ENCODE measurements around the gene TUBB.

The TUBB gene

DNA sequence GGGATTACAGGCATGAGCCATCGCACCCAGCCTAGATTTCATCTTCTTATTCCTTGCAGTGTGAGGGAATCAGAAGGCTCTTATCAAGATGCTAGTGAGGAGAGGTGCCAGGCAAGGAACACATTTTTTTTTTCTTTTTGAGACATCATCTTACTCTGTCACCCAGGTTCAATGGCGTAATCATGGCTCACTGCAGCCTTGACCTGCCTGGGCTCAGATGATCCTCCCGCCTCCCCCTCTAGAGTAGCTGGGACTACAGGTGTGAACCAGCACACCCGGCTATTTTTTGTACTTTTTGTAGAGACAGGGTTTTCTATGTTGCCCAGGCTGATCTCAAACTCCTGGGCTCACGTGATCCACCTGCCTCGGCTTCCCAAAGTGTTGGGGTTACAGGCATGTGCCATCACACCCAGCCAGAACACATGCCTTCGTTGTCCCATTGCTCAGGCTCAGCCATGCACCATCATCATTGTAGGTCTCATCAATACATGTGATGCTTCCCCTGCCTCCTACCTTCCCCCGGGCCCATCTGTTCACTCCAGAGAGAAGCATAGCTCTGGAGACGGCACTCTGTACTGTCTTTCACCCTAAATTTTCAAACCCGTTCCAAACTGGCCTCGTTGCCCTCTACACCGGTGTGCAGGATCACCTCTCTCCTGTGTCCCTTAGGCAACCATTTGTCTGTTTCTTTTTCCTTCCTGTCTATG, 12.2 kb downstream of the TUBB start:
- no peak for DNase-seq (ENCODE audit: extremely low read depth in 1 of 2, low read depth in 1 of 2)

DNA sequence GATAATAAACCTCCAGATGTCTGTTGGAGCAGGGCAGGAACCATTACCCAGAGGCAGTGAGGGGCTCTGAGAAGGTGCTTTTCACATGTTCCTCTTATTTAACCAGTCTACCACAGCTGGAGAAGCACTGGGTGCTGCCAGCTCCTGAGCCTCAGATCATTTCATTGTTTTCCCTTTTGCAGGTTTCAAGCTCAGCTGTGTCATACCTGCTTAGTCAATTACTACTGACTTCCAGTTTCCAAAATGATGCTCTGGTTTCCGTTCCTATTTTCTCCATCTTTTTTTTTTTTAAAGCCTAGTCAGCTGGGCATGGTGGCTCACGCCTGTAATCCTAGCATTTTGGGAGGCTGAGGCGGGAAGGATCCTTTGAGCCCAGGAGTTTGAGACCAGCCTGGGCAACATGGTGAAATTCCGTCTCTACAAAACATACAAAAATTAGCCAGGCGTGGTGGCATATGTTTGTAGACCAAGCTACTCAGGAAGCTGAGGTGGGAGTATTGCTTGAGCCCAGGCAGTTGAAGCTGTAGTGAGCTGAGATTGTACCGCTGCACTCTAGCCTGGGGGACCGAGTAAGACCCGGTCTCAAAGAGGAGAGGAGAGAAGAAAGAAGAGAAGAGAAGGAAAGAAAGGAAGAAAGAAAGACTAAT, 15.6 kb downstream of the TUBB start:
- no peak for DNase-seq (ENCODE audit: extremely low read depth in 1 of 2, low read depth in 1 of 2)

DNA sequence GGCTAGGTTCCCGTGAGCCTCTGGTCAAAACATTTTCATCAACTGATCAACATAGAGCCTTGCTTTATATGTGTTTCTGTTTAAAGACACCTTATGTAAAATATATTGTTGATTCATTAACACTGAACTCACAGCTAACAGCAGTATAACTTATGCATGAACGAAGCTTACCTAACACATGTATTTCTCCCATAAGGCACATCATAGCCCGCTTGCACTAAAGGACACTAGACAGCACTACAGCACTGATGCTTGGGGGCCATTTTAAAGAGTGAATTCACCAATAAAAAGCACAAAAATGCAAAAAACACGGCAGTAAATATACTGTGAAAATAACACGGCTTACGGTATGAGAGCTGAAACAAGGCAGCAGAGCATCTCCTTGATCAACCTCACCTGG, 18.4 kb downstream of the TUBB start:
- DNase-seq (ENCODE audit: extremely low read depth in 1 of 2, low read depth in 1 of 2): no peak

DNA sequence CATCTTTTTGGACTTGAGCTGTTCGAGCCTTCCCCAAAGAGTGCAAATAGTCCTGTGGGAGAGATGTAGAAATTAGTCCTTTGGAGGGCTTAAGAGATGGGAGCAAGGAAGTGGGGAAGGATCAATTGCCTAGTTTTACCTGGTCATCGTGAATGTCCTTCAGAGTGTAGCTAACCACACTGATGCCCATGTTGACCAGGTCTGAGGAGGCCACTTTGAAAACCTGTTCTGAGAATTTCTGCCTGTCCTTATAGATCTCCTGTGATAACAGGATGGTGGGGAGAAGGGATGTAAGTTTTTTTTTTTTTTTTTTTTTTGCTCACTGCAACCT, 20.4 kb downstream of the TUBB start:
- DNase-seq (ENCODE audit: extremely low read depth in 1 of 2, low read depth in 1 of 2): no peak

DNA sequence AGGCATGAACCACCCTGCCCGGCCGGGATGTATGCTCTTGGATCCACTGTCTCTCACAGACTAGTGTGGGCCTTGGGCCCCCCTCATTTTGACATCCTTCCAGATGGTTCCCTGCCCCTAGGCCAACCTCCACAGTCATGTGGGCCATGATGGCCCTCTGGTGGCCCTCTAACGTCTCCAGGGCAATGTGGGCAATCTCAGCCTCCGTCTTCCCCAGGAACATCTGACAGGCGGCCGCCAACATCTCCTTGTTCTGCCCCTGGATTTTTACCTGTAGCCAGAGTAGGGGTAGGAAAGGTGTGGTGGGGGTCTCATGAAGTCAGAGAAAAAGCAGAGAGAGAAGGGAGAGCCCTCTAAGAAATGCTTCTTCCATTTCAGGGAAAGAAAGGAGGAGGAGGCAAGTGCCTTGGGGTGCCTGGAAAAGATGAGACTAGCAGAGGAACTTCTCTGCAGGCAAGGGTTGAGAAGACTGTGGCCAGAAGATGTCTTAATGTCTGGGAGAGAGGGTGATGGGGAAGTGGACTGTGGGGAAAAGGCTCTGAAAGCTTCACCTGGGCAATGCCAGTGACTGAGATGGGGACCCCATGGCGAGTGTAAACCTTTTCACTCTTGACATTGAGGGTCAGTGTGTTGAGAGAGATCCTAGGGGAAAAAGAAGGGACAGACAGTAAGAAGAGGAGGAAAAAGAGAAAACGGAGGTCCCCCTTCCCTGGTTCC, 21.1 kb downstream of the TUBB start:
- DNase-seq (ENCODE audit: extremely low read depth in 1 of 2, low read depth in 1 of 2): no peak

DNA sequence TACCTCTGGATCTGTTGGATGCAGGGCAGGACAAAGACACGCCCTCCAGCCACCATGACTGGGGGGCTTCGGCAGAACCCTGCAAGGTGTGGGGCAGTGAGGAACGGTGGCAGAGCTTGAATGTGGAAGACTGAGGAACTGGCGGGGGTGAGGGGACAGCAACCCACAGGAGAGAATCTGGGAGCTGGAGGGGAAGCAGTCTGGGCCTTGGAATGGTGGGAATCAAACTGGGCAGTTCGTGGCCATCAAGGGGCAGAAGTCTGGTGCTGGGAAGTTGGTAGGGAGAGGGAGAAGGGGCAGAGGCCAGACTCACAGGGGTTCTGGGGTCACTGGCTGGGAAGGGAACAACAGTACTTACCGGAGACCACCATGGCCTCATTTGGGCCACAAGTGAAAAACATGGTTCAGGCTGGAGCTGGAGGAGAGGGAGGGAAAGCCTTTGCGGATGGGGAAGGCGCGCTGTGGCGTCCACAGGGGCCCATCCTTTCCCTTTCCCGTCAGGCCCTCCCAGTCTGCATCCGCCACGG, 21.7 kb downstream of the TUBB start:
- no peak for DNase-seq (ENCODE audit: extremely low read depth in 1 of 2, low read depth in 1 of 2)

DNA sequence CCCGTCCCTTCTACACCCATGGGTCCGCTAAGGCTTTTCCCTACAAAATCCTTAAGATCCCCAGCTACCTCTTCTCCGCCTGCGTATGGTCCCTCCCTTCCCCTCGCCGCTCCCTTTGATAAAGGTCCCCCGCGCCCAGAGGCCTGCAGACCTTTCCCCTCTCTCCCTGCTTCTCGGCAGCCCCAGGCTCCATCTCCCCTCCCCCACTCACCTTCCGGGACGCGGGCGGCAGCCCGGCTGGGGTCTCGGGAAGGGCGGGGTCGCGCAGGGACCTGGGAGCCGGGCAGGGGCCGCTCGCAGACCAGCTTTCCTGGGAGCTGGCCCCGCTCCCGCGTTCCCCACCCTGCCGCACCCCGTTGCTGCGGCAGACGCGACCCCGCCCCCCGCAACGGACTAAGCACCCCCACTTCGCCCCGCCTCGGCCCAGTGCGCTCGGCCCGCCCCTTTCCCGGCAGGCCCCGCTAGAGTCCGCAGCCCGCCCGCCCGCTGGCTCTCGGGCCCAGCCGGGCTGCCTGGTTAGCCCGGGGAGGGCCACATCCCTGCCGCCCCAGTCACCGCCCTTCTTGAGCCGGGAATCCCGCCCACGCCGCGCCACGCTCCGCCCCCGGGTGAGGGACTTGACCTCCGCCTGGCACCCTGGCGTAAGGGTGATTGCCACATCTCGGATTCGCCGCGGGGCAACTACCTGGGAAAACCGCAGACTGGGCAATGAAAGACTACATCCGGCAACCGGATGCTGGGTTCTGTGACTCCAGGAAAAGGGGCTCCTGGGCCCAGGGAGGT, 22.4 kb downstream of the TUBB start, which contains the start of gene FLOT1:
Gene FLOT1 (minus strand): TSS at position 372 of the 783 bp plus-strand sequence. CDS start 498 bp downstream, outside the sequence.
- DNase-seq (ENCODE audit: extremely low read depth in 1 of 2, low read depth in 1 of 2): peak; percentile 97 to 99

DNA sequence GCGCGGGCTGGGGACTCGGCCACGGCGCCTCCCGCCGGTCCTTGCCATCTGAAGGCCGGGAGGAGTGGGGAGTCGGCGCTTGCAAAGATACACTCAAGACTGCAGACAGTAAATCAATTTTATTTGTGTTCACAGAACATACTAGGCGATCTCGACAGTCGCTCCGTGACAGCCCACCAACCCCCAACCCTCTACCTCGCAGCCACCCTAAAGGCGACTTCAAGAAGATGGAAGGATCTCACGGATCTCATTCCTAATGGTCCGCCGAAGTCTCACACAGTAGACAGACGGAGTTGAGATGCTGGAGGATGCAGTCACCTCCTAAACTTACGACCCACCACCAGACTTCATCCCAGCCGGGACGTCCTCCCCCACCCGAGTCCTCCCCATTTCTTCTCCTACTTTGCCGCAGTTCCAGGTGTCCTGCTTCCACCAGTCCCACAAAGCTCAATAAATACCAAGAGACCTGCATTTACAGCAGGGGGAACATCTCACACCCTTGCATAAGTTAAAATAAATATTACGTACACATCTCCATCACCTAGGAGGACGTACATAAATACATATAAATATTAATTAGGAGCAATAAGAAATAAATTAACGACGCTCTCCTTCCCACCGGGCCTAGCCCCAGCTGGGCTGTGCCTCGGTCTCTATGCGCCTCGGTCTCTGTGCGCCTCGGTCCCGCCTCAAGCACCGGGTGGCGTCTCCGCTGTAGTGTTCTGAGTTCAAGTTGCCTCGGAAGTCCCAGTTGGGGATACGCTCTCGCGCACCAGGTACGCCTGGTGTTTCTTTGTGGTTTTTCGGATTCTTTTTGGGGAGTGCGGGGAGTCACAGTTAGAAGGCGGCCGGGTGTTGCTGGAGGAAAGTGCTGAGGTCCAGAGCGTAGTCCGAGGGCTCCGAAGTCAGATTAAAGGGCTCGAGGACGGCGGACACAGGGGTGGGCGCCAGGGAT, 23.2 kb downstream of the TUBB start:
- DNase-seq (ENCODE audit: extremely low read depth in 1 of 2, low read depth in 1 of 2): no peak

DNA sequence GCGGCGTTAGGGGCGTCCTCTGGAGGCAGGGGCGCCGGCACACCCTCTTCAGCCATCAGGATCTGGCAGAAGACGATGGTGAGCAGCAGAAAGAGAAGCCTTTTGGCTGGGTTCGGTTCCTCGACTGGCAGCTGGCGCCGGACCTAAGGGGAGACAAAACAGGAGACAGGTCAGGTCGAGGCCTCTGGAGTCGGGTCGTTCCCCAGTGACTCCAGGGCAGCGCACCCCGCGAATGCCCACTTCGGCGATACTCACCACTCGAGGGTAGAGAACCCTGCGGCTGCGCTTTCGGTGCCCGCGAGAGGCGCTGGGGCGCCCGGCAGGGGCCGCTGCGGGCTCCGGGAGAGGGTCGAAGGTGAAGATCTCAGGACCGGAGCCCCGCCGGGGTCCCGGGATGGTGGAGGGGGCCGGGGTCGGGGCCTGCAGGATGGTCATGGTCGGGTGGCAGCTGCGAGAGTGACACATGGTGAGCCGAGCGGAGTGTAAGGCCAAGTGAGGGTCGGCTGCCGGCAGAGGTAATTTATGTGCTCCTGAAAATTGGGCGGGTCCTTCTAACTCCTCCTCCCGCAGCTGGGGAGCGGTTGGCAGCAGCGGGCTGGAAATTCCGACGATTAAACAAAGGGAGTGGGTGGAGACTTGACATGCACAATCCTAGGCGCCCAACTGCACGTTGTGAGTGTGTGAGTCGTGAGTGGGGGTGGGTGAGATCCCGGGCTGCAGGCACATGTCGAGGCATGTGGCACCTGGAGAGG, 24.1 kb downstream of the TUBB start, which contains the start of gene IER3:
Gene IER3 (minus strand): TSS at position 494 of the 752 bp plus-strand sequence. CDS start 29 bp downstream, at position 465.
- DNase-seq (ENCODE audit: extremely low read depth in 1 of 2, low read depth in 1 of 2): peak; percentile 80 to 84

DNA sequence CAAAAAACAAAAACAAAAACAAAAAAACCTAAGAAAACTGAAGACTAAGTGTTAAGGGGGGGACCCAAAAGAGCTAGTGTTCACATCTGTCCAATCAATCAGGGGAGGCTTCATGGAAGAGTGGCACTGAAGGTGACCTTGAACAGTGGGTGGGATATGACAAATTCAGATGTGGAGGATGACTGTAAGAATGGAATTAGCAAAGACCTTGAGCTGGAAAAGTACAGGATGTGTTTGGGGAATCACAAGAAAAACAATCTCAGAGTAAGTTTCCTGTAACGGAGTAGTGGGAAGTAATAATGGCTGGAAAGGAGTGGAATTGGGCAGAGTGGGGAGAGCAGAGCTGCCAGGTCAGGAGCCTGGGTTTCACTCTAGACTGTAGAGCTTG, 27.1 kb downstream of the TUBB start:
- no peak for DNase-seq (ENCODE audit: extremely low read depth in 1 of 2, low read depth in 1 of 2)

DNA sequence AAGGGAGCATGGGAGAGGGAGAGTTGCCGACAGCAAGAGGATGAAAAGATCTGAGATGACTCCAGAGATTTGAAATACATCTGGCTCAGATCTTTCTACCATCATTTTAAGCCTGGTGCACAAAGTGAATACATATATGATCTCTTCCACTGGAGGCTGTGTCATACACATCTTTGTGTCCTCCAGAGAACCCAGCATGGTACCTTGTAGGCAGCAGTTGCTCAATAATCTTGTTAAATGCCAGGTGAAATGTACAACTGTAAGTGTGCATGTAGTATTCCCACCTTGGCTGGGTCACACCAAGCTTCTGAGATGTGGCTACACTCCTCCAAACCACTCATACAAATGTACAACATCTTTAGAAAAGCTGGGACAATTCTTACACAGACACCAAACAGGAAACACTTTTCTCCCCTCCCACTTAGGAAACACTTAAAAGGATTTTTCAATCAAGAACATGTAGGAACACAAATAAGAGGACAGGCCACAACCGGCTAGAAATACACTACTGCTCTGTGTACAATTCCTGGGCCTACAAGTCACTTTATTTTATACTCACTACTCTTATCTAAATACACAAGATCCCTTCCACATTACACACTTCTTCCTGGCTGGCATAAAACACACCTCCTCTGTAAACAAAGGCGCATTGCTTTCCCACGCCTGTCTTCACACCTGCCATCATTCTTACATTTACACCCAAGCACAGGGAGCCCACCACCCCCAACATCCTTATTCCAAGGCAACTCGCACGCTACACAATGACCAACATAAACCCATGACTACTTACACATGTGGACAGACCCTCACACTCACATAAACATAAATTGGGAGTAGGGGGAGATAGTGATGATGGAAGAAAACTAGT, 28.0 kb downstream of the TUBB start:
- DNase-seq (ENCODE audit: extremely low read depth in 1 of 2, low read depth in 1 of 2): no peak

DNA sequence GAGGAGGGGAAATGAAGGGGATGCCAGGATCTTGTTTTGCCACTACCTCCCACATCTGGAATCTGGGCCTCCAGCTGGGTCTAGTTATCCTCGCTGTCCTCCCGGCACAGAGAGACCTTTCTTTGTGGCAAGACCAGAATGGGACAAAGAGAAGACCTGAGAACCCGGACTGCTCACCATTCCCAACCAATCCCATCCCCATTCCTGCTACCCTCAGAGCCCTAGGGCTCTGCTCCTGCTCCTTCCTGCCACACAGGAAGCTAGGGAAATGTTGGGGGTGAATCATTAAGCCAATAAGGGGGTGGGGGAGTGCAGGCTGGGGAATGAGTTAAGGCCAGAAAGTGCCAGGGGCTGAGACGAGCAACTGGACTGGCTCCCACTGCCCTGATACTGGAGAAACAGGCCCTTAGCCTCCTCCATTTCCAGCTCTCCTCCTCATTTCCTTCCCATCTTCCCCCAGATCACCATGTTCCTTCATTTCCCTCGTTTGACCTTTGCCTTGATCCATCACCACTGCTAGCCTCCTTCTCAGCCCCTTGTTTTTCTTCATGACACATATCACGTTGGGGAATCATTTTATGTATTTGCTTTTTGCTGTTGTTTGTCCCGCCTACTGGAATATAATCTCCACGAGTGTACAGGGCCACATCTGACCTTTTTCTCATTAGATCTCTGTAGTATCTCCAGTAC, 28.8 kb downstream of the TUBB start:
- no peak for DNase-seq (ENCODE audit: extremely low read depth in 1 of 2, low read depth in 1 of 2)

DNA sequence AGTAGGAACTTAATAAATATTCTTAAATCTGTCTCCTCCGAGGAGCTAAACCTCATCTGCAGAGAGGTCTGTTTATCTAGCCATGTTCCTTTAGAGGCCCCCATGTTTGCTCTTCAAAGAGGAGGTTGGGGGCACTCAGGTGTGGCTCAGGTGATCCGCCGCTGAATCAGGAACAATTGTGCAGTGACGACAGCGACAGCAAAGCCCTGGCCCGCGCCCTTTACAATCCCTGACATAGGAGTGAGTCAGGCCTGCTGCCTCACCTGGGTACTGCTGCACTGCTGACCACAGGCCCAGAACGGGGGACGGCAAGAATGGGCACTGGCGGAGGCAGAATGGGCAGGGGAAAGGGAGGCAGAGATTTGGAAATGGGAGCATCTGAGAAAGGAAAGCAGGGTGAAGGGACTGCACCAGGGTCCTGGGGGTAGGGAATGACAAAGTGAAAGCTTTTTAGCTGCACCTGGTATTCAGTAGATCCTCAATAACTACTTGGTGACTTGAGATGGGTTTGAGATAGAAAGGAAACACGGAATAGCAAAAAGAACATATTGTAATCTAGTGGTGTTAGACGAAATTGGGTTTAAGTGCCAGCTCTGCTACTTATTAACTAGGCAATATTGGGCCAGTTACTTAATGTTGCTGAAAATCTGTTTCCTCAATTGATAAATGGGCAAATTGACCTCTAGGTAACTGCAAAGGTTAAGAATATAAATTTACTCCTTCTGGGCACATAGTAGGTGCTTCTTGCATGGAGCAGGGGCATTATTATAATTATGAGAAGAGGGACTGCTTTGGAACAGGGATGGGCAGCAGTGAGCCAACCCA, 29.6 kb downstream of the TUBB start:
- DNase-seq (ENCODE audit: extremely low read depth in 1 of 2, low read depth in 1 of 2): no peak

DNA sequence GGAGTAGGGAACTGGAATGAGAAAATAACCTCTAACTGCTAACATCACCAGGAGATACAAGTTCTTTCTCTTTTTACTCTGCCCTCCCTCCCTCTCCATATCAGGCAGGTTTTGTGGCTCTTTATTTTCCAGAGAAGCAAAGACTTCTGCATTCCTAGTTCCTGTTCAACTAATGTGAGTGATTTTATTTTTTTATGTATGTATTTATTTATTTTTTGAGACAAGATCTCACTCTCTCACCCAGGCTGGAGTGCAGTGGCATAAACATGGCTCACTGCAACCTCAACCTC, 30.2 kb downstream of the TUBB start:
- no peak for DNase-seq (ENCODE audit: extremely low read depth in 1 of 2, low read depth in 1 of 2)

DNA sequence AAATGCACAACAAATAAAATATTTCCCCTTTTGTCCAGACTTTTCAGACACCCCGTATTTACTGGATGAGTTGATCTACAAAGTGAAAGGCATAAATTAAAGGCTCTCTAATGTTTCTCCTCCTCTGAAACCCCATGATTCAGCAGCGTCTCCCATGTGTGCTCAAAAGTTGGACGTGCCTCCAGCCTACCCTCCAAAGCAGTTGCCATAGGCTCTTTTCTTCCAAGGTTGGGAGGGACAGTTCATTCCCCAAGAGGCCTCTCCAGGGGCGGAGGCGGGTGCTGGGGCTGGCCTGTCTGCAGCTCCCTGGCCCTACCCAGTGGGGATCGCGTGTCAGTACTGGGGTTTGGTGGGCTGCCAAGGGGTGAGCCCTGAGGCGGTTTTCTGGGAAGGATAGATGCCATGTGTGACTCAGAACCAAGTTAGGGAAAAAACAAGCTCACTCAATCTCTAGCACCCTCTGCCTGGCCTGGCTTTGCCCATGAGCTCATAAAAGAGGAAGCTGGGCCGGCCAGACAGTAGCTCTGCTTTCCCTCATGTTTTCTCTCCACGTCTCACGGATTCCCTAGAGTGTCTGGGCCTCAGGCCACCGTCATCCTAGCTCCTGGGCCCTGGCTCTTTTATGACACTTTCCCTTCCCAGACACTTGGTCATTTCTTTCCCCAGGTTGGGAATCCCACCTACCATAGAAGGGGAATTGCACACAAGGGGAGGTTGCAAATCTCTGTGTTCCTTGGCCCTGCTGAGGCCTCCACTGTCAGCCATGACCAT, 32.2 kb downstream of the TUBB start:
- no peak for DNase-seq (ENCODE audit: extremely low read depth in 1 of 2, low read depth in 1 of 2)

DNA sequence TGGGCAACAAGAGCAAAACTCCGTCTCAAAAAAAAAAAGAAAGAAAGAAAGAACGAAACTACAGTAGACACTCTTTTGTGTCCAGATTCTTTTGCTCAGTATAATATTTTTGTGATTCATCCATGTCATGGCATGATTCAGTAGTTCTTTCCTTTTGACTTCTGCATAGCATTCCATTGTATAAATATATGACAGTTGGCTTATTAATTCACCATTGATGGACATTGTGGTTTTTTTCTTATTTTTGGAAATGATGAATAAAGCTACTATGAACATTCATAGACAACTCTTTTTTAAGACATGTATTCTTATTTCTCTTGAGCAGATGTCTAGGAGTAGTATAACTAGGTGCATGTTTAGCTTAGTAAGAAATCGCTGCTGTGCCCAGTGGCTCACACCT, 34.5 kb downstream of the TUBB start:
- no peak for DNase-seq (ENCODE audit: extremely low read depth in 1 of 2, low read depth in 1 of 2)
